GM12891 (cell line): ENCODE measurements around the gene ZNF83.
A peak's percentile ranks its signal among the peaks of the same experiment; 100 is the strongest.
"Not testable (repeated sequence)": the region's sequence is repeated elsewhere in the genome, so short reads cannot be mapped to it uniquely, and the experiment has no call there.

ENCODE experiments used
- DNase-seq: peaks from one replicate; pipeline ENCODE4 v3.0.0; 2011; ENCODE audit warnings: low spot score; ENCODE audit not compliant: insufficient read length
- FAIRE-seq: peaks from 2 replicates; lab custom pipeline; 2011; peaks lifted over from hg19 to GRCh38; lab: Jason Lieb, UNC
- PAX5 ChIP-seq: IDR thresholded peaks from 2 replicates; pipeline ENCODE4 v1.6.1; 2011; ENCODE audit warnings: low read length, moderate library complexity, mild to moderate bottlenecking; ENCODE audit not compliant: insufficient read depth, severe bottlenecking
- POLR2A ChIP-seq: IDR thresholded peaks from 2 replicates; pipeline ENCODE4 v1.6.1; 2011; ENCODE audit warnings: low read depth, low read length, control low read depth
- POLR2AphosphoS5 ChIP-seq: IDR thresholded peaks from 2 replicates; pipeline ENCODE4 v1.6.1; 2011; ENCODE audit warnings: low read depth, low read length, control low read depth
- POU2F2 ChIP-seq: IDR thresholded peaks from 2 replicates; pipeline ENCODE4 v1.6.1; 2011; ENCODE audit warnings: low read depth, mild to moderate bottlenecking, control low read depth, low read length, moderate library complexity
- SPI1 ChIP-seq: IDR thresholded peaks from 2 replicates; pipeline ENCODE4 v1.6.1; 2011; ENCODE audit warnings: low read depth, low read length, control low read depth
- TAF1 ChIP-seq: IDR thresholded peaks from 2 replicates; pipeline ENCODE4 v1.6.1; 2011; ENCODE audit warnings: low read depth, low read length, control low read depth

Gene ZNF83

DNA sequence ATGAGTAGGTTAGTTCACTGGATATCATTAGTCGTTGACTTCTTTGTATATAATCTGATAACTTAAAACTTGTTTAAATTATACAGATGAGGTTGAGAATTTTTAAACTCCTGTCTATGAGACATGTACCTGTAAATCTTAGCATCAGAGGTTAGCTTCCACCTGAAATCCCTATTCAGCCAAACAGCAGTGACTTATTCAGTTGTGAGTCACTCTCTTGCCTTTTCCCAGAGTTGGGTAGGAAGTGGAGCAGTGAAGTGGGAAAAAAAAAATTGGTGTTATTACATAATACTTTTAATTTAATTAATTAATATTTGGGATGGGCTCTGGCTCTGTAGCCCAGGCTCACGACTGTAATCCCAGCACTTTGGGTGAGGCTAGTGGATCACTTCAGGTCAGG is 35.2 kb downstream of the ZNF83 start:
- DNase-seq, result no peak
- TF ChIP-seq POLR2AphosphoS5 (no peak), SPI1 (no peak), POU2F2 (no peak), TAF1 (no peak), POLR2A (no peak), PAX5 (no peak)
- FAIRE-seq, result no peak

GRCh38 chr19:52601974-52602366 is 36.2 kb downstream of the ZNF83 start:
- not testable (repeated sequence) for FAIRE-seq, DNase-seq

DNA sequence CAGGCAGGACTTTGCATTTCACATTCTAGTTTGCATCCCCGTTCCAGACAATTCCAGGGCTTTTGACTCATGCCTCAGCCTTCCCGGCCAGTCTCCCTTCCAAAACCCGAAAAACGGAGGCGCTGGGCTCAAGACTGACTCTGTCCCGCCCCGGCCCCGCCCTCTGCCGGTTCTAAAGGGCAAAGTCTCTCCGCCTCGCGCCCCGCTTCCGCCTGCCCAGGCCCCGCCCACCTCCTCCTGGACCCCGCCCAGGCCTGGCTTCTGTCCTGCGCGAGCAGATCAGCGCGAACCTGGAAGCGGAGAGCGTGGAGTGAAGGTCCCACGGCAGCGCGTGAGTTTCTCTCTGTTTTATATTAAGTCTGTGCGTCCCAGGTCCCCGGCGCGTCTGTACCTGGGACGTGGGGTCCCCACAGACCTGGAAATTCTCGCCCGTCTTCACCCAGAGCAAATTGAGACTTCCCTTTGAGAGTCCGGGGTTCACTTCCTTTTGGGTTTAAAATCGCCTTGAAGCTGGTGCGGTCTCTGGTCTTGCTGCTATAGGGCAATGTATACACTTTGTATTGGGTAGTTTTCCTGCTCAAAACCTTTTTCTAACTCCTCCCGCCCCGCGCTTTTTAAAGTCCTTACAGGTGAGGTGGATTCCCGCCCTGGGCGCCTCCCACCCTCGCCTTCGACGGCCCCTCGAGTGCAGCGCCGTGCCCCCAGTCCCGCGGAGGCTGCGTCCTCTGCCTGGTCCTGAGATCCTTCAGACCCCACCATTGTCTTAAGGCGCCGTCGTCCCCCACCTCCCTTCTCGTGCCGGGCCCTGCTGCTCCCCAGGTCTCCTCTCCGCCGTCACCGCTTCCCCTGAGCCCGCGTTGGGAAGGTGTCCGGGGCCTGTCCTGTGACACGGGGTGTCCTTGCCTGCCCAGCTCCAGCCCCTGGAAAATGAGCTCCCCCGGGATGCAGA is 36.9 kb downstream of the ZNF83 start:
- FAIRE-seq (peak; percentile 83), DNase-seq (peak; percentile 79)
- TF ChIP-seq TAF1 (0 out of 2 replicates have a peak, but pooled peaks have one; percentile 12), POLR2AphosphoS5 (0 out of 2 replicates have a peak, but pooled peaks have one; percentile 29), POU2F2 (no peak), PAX5 (no peak), POLR2A (peak; percentile 59), SPI1 (peak; percentile 24; the same call in 1 of the 2 replicates)

DNA sequence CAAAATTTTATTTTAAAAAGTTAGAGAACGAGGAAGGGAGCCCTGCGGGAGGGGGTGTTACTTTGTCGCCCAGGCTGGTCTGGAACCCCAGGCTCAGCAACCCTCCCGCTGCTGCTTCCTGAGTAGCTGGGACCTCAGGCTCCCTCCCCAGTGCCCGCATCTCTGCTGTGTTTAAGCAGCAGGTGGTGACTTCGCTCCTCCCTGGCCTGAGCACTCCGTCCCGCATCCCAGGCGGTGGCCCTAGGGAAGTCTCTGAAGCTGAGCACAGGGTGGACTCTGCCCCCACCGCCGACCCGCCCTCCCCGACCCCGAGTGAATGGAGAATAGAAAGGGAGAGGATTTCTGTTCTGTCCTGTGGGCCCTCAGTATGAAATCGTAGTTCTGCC is 37.5 kb downstream of the ZNF83 start:
- DNase-seq (no peak), FAIRE-seq (peak; percentile 58)
- no peak for TF ChIP-seq PAX5
- TF ChIP-seq POLR2A, result no peak
- TF ChIP-seq TAF1, result no peak
- TF ChIP-seq SPI1, result no peak
- TF ChIP-seq POU2F2, result no peak
- TF ChIP-seq POLR2AphosphoS5, result no peak

GRCh38 chr19:52599241-52599640 is 38.9 kb downstream of the ZNF83 start:
- TF ChIP-seq SPI1, result no peak
- no peak for TF ChIP-seq POLR2A
- no peak for TF ChIP-seq POU2F2
- TF ChIP-seq PAX5, result no peak
- TF ChIP-seq TAF1, result no peak
- no peak for TF ChIP-seq POLR2AphosphoS5
- FAIRE-seq (no peak), DNase-seq (no peak)

DNA sequence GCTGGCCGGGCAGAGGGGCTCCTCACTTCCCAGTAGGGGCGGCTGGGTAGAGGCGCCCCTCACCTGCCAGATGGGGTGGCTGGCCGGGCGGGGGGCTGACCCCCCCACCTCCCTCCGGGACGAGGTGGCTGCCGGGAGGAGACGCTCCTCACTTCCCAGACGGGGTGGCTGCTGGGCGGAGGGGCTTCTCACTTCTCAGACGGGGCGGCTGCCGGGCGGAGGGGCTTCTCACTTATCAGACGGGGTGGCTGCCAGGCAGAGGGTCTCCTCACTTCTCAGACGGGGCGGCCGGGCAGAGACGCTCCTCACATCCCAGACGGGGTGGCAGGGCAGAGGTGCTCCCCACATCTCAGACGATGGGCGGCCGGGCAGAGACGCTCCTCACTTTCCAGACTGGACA is 44.7 kb downstream of the ZNF83 start:
- not testable (repeated sequence) for FAIRE-seq, DNase-seq

GRCh38 chr19:52592301-52592700 is 45.9 kb downstream of the ZNF83 start:
- no peak for DNase-seq
- TF ChIP-seq SPI1 (no peak), POLR2A (no peak)
- FAIRE-seq, result no peak

DNA sequence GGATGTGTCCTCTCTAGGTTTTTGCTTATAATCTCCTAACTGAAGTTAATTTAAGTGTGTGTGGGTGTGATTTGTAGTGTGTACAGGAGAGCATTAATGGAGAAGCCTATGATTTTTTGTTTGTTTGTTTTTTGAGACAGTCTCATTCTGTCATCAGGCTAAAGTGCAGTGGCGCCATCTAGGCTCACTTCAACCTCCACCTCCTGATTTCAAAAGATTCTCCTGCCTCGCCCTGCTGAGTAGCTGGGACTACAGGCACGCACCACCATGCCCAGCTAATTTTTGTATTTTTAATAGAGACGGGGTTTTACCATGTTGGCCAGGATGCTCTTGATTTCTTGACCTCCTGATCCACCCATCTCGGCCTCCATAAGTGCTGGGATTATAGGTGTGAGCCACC is 47.4 kb downstream of the ZNF83 start:
- no peak for DNase-seq
- FAIRE-seq, result no peak
- TF ChIP-seq POLR2AphosphoS5 (no peak), PAX5 (no peak), SPI1 (no peak), TAF1 (no peak), POU2F2 (no peak)

- FAIRE-seq, result no peak
- DNase-seq, result no peak
- TF ChIP-seq POLR2A, result no peak
- no peak for TF ChIP-seq TAF1
- TF ChIP-seq SPI1, result no peak
- no peak for TF ChIP-seq POU2F2
- no peak for TF ChIP-seq PAX5
- no peak for TF ChIP-seq POLR2AphosphoS5
Measured at GRCh38 chr19:52585604-52586003, 52.6 kb downstream of the ZNF83 start.

GRCh38 chr19:52584736-52585440 is 53.3 kb downstream of the ZNF83 start:
- TF ChIP-seq TAF1 (no peak), POU2F2 (no peak), PAX5 (no peak)
- FAIRE-seq (no peak), DNase-seq (no peak)
